Tibial nerve (tissue), 4 donors: Measurements from ENCODE around the gene CCDC38. TPM values are rescaled to one million over a fixed set of nuclear protein-coding genes. Genes with fewer than 3 reads are reported as not detected.

ENCODE experiments used
- DNase-seq, 2 donors: peaks; one replicate each; pipeline ENCODE4 v3.0.0-alpha.2; 2019; ENCODE audit warnings: low spot score in 2 of 2
- H3K27ac ChIP-seq, 4 donors: fragments of 200-600 bp; sonication (generic) in 3 of 4; one replicate each; pipeline ENCODE4 v1.5.1; 2017 to 2019; ENCODE audit warnings: mild to moderate bottlenecking in 1 of 4
- H3K27me3 ChIP-seq, 2 donors: fragments of 200-600 bp; sonication (generic) in 1 of 2; one replicate each; pipeline versions ENCODE4 v1.5.1 to v1.6.0; 2017 to 2019
- H3K36me3 ChIP-seq, 3 donors: fragments of 200-600 bp; sonication (generic); one replicate each; pipeline ENCODE4 v1.5.1; 2018 to 2019
- H3K4me1 ChIP-seq, 4 donors: fragments of 200-600 bp; sonication (generic) in 3 of 4; one replicate each; pipeline ENCODE4 v1.5.1; 2017 to 2019
- H3K4me3 ChIP-seq, 4 donors: fragments of 200-600 bp; sonication (generic) in 3 of 4; one replicate each; pipeline ENCODE4 v1.5.1; 2017 to 2019; ENCODE audit warnings: mild to moderate bottlenecking in 1 of 4, moderate library complexity in 1 of 4
- H3K9me3 ChIP-seq, 4 donors: fragments of 200-600 bp; sonication (generic) in 3 of 4; one replicate each; pipeline ENCODE4 v1.5.1; 2017 to 2019
- CTCF ChIP-seq, 5 experiments: fragments of 200-600 bp in 3 of 5; fragments of 450-650 bp in 2 of 5; sonication (generic) in 3 of 5; IDR thresholded peaks; one replicate each; pipeline ENCODE4 v1.5.1; 2016 to 2019; ENCODE audit warnings: antibody characterized with exemption in 5 of 5, mild to moderate bottlenecking in 3 of 5, moderate library complexity in 2 of 5
- EP300 ChIP-seq, 2 donors: sonication (generic); formaldehyde crosslinking; IDR thresholded peaks; one replicate each; pipeline ENCODE4 v1.6.1; 2017; ENCODE audit warnings: antibody characterized with exemption in 2 of 2, mild to moderate bottlenecking in 1 of 2
- POLR2A ChIP-seq, 2 donors: fragments of 450-650 bp; IDR thresholded peaks; one replicate each; pipeline ENCODE4 v1.6.1; 2017; ENCODE audit warnings: antibody characterized with exemption in 2 of 2, mild to moderate bottlenecking in 2 of 2, moderate library complexity in 2 of 2
- WGBS, 2 donors: methylation state at CpG; one replicate each; pipeline ENCODE4 v1.1.5; 2018; 5-methylcytosine and 5-hydroxymethylcytosine counted together
- total RNA-seq, 4 donors: library from RNA; depleted of rRNA; stranded (reverse); fragments of >200 nt; gene quantifications; one replicate each; pipeline ENCODE4 v1.1.0, GENCODE V29; 2016

The CCDC38 gene
- total RNA-seq, 4 donors from 2014 or later = not detected

- no peaks in the 10 kb centered on the region for H3K9me3 ChIP-seq
- H3K4me3 ChIP-seq = no peak overlapping the region
- WGBS, 2 donors = 17 to 22% methylated on average over 1 of the region's 1 CpG
- H3K27ac ChIP-seq = no peak overlapping the region
- no peaks in the 10 kb centered on the region for H3K4me1 ChIP-seq
- TF ChIP-seq CTCF (IDR thresholded peaks at IDR 0.05) (no peak), POLR2A (IDR thresholded peaks at IDR 0.05) (no peak), EP300 (IDR thresholded peaks at IDR 0.05) (no peak)
- no peak for DNase-seq
- no peaks in the 10 kb centered on the region for H3K27me3 ChIP-seq
- no peaks in the 10 kb centered on the region for H3K36me3 ChIP-seq
Measured at GRCh38 chr12:95953000-95953399, 10.6 kb upstream of the CCDC38 start.

- H3K27ac ChIP-seq = no peak overlapping the region
- no peaks in the 10 kb centered on the region for H3K27me3 ChIP-seq
- H3K4me1 ChIP-seq = no peaks in the 10 kb centered on the region
- H3K4me3 ChIP-seq = no peak overlapping the region
- no peak for DNase-seq
- H3K9me3 ChIP-seq = no peaks in the 10 kb centered on the region
- no peaks in the 10 kb centered on the region for H3K36me3 ChIP-seq
- no peak for TF ChIP-seq CTCF (IDR thresholded peaks at IDR 0.05)
- TF ChIP-seq POLR2A (IDR thresholded peaks at IDR 0.05) = no peak
- no peak for TF ChIP-seq EP300 (IDR thresholded peaks at IDR 0.05)
Measured at GRCh38 chr12:95951515-95951914, 9.1 kb upstream of the CCDC38 start.

GRCh38 chr12:95949477-95950206, 7.2 kb upstream of the CCDC38 start:
- H3K4me1 ChIP-seq = no peaks in the 10 kb centered on the region
- H3K27me3 ChIP-seq = no peaks in the 10 kb centered on the region
- H3K9me3 ChIP-seq = no peaks in the 10 kb centered on the region
- H3K27ac ChIP-seq = no peak overlapping the region
- no peak for TF ChIP-seq EP300 (IDR thresholded peaks at IDR 0.05)
- TF ChIP-seq CTCF (IDR thresholded peaks at IDR 0.05) = no peak
- no peak for TF ChIP-seq POLR2A (IDR thresholded peaks at IDR 0.05)
- 57 to 58% methylated on average over 4 of the region's 4 CpGs for WGBS, 2 donors
- H3K36me3 ChIP-seq = no peaks in the 10 kb centered on the region
- H3K4me3 ChIP-seq = no peak overlapping the region
- no peak for DNase-seq

GRCh38 chr12:95944108-95944704, 1.8 kb upstream of the CCDC38 start:
- Histone ChIP-seq H3K4me1 (peaks cover 0 to 17% (median 5%) of the 10 kb centered on the region in 4 donors), H3K36me3 (no peaks in the 10 kb centered on the region), H3K27me3 (no peaks in the 10 kb centered on the region), H3K4me3 (no peak overlapping the region), H3K9me3 (no peaks in the 10 kb centered on the region), H3K27ac (no peak overlapping the region)
- TF ChIP-seq POLR2A (IDR thresholded peaks at IDR 0.05) (no peak), EP300 (IDR thresholded peaks at IDR 0.05) (no peak), CTCF (IDR thresholded peaks at IDR 0.05) (no peak)
- DNase-seq = no peak
- 89 to 94% methylated on average over 10 of the region's 10 CpGs for WGBS, 2 donors

GRCh38 chr12:95943330-95943842, 972 bp upstream of the CCDC38 start, which contains the start of gene AMDHD1:
Gene AMDHD1, plus strand, starts transcription at chr12:95943331. Its CDS starts 68 bp downstream, at chr12:95943399.
- Histone ChIP-seq H3K4me1 (peaks cover 0 to 17% (median 5%) of the 10 kb centered on the region in 4 donors), H3K4me3 (peak within 1 kb of the TSS; percentile 64 to 96 (median 84)), H3K27ac (peak within 1 kb of the TSS; percentile 67 to 86 (median 80)), H3K36me3 (no peaks in the 10 kb centered on the region), H3K27me3 (no peaks in the 10 kb centered on the region), H3K9me3 (no peaks in the 10 kb centered on the region)
- peak in 1 of 2 donors; percentile 7 for DNase-seq
- TF ChIP-seq CTCF (IDR thresholded peaks at IDR 0.05) (peak in 2 of 5 experiments; percentile 6 to 25), EP300 (IDR thresholded peaks at IDR 0.05) (no peak)
- 1% methylated on average over 27 to 32 of the region's 38 CpGs for WGBS, 2 donors
